Central memory CD4-positive, alpha-beta T cell (primary cell): Measurements from ENCODE around the gene RNF32.
"Not testable (repeated sequence)": the region's sequence is repeated elsewhere in the genome, so short reads cannot be mapped to it uniquely, and the experiment has no call there.

Experiments used
- DNase-seq: peaks from one replicate; pipeline ENCODE4 v3.0.0; 2022

Gene RNF32

GRCh38 chr7:156676263-156676662 is 35.7 kb downstream of the RNF32 start:
- no peak for DNase-seq

DNA sequence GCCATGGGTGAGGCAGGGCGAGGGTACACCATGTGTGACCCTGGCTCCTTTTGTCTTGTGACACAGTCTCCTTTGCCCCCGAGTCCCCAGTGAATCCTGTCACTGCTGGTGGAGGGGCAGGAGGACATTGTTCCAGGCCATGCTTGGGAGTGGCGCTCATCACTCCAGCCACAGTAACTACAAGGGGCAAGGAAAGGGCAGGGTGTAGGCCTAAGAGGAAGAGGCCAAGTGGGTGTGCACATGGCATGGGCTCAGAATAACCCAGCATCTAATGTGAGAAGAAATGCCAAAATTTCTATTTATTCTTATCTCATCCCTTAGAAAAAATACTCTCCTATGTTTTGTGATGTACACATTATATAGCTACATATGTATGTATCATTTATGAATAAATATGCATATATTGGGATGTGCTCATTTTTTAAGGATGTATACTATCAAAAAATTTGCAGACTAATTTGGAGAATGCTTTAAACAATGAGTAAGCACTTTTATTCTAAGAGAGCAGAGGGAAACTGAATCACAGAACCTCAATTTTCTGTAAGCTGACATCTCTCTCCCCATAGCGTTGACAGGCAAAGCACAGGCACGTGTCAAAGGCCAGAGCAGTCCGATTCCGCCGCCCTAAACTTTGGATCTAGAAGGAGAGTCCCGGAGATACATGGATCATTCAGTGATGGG is 36.9 kb downstream of the RNF32 start:
- DNase-seq, result no peak

DNA sequence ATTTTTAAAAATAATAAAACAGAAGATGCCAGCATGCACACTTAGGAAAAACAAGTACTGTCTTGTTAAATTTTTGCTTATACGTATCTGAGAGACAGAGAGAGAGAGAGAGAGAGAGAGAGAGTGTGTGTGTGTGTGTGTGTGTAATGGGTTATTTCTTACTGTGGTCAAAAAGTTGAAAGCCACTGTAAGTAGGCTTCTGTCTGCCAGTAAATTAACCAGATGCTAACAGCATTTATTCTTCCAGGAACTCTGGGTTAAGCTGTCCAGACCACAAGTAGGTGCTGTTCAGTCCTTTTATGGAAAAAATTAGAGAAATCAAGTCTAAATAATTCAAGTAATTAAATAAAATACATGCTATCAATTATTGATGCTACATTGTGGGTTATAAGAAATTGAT is 39.7 kb downstream of the RNF32 start:
- DNase-seq, result no peak

DNA sequence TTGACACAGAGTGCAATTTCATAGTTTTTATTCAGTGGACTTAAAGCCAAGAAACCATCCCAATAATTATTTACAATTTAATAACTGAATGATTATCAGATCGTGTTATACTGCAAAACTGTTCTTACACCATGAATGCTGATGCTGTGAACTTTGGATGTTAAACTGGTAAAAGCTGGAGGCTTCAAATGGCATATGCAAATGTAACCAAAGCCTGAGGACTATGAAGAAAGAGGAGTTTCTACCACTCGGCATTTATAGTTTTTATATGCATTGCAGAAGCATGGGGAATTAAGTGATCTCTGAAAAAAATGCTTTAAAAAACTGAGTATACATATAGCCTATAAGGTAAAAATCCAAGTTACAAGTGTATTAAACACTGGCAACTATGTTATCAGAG is 42.4 kb downstream of the RNF32 start:
- no peak for DNase-seq

DNA sequence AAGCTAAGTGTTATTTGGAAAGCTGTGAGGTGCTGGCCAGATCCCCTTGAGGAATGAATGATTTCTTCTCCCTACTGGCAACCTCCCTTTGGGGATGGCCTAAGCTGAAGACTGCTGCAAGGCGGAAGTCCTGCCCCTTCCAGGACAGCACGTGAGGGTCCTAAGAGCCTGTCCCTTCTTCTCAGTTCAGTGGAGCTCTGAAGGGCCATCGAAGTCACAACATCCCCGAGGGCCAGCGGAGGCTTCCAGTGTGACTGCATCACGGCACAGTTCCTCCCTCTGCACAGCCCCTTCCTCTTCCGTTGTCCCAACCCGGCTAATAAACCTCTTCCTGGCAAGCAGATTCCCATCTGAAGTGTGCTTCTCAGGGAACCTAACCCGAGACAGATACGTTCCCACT is 43.7 kb downstream of the RNF32 start:
- no peak for DNase-seq

- no peak for DNase-seq
These were observed 44.1 kb downstream of the RNF32 start for GRCh38 chr7:156684661-156685060.

- no peak for DNase-seq
These were observed 51.2 kb downstream of the RNF32 start for GRCh38 chr7:156691764-156692163.

DNA sequence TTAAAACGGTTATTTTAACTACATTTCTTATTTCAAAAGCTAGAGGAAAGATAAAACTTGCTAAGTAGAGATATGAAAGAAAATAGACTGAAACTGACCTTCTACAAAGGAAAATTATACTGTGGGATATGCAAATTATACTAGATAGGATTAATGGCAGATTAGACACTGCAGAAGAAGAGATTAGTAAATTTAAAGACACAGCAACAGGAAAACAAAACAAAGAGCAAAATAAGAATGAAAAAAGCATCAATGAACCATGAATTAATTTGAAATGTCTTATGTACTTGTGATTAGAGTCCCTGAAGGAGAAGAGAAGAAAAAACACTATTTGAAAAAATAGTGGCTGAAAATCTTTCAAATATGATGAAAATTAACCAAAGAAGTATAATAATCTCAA is 52.3 kb downstream of the RNF32 start:
- DNase-seq, result no peak

- DNase-seq, result no peak
These were observed 53.1 kb downstream of the RNF32 start for GRCh38 chr7:156693627-156694026.

GRCh38 chr7:156697283-156697682 is 56.7 kb downstream of the RNF32 start:
- not testable (repeated sequence) for DNase-seq

DNA sequence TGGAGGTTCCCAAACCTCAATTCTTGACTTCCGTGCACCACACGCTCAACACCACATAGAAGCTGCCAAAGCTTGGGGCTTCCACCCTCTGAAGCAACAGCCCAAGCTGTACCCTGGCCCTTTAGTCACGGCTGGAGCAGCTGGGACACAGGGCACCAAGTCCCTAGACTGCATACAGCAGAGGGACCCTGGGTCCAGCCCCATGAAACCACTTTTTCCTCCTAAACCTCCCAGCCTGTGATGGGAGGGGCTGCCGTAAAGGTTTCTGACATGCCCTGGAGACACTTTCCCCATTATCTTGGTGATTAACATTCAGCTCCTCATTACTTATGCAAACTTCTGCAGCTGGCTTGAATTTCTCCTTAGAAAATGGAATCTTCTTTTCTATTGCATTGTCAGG is 57.9 kb downstream of the RNF32 start:
- DNase-seq, result not testable (repeated sequence)

DNA sequence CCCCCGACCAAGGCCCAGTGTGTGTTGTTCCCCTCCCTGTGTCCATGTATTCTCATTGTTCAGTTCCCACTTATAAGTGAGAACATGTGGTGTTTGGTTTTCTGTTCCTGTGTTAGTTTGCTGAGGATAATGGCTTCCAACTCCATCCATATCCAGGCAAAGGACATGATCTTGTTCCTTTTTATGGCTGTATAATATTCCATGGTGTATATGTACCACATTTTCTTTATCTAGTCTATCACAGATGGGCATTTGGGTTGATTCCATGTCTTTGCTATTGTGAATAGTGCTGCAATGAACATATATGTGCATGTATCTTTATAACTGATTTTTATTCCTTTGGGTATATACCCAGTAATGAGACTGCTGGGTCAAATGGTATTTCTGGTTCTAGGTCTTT is 61.2 kb downstream of the RNF32 start:
- not testable (repeated sequence) for DNase-seq

DNA sequence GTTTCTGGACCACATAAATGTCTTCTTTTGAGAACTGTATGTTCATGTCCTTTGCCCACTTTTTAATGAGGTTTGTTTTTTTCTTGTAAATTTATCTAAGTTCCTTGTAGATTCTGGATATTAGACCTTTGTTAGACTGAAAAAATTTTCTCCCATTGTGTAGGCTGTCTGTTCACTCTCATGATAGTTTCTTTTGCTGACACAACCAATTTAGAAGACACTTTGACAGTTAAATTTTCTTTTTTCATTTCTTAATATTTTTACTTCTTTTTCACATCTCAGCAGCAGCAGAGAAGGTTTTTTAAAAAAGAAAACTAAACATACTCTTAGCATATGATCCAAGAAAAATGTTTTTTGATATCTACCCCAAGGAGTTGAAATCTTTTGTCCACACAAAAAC is 61.8 kb downstream of the RNF32 start:
- no peak for DNase-seq

DNA sequence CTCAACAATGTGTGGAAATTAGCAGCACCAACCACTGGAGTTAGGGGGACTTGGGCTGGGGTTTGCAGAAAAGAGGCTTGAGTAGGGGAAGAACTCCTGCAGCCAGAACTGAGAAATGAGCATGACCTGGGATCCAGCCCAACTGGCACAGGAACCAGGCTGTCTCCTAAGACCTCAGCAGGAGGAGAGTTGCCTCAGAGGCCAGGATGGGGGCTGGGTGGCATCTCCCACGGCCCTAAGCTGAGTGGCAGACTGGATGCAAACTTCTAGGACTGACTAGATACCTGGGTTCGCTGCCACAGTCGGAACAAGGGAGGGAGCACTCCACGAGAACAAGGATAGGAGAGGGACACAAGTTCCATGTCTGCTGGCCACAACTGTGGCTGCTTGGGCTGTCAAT is 62.6 kb downstream of the RNF32 start:
- DNase-seq, result no peak

DNA sequence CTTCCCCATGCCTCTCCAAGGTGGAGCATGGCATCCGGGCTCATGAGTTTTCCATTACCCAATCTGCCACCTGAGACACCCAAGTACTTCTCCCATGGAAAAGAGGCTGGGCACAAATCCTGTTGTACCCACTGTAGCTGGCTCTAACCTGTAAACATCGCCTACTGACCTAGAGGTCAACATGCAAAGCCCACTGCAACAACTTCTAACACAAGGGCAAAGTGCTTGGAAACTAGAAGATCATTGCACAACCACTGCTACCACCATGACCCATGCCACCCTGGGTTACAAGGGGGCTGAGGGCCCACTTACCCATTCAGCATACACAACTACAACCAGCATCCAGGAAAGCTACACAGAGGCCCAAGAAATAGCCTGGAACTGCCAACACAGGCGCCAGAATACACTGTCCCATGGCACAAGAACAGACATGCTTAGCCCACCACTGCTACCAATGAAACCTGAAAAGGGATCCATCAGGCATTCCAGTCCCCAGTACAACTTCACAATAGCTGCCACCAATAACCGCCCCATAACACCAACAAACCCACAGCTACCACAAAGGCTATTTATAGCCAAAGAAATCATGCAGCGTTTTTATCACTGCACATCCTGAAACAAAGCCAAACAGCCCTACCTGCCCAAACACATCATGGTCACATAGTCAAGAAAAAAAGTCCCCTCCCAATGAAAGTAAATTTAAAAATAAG is 63.4 kb downstream of the RNF32 start:
- DNase-seq, result no peak

DNA sequence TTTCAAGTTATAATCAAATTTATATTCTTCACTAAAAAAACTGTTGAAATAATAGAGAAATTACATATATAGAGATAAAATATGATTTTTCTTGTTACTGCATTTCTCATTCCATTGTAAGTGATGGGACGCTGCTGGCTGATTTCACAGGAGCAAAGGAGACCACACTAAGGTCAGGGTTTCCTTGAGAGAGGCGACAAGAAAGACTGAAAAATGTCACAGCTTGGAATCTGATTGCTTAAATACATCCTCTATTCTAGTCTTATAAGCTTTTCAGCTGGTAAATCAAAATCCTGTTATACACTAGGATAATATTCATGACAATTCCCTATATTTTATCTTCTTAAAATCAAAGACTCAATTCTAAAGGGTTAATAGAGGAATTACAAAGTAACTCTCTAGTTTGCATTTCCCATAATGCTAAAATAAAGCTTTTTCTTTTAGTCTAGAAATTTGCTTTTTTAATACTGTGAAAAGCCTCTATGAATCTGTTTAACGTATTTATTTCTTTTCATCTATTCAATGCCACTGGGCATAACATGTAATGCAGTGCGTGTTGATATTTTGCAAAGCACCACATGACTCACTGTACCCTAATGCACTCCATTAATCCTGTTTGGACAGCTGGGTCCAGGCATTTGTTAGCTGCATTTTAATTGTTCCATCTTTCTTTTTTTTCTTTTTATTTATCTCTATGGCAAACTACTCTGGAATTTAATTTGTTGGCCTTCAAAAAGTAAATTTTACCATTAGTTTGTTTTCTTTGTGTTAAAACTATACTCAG is 81.7 kb downstream of the RNF32 start:
- DNase-seq, result no peak

- no peak for DNase-seq
These were observed 84.5 kb downstream of the RNF32 start for GRCh38 chr7:156725073-156725472.

DNA sequence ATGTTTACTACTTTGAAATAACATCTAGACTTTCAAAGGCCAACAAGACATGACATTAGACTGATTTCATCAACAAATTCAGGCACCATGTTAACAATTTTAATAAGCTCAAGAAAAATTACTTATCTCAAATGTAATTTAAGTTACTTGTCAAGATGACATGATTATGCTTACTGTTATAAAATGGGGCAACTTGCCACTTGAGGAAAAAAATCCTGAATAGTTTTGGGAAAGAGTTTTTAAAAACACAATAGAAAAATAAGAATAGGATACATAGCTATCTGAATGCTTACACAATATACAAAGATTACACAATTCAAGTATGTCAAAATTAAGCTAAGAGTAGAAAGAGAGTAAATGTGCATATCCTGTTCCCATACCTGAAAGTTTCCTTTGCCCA is 85.4 kb downstream of the RNF32 start:
- DNase-seq, result no peak
